Stimulated activated memory B cell treated with anti-CD40 and anti-IgM and Interleukin-4, amounts not matched to agents 10 μg/mL and 1 μg/mL and 100 μg/mL, for 72 hours (primary cell): ENCODE measurements around the gene POU2F2.

Experiments used
- ATAC-seq: fragments of 150-1000 bp; cut with Tn5 transposase; 2 replicates; pipeline ENCODE4 v1.10.0; 2021
- H3K27ac Mint-ChIP-seq: one replicate; pipeline ENCODE4 v1.8.0; 2022; ENCODE audit warnings: mild to moderate bottlenecking, mixed read lengths
- H3K27me3 Mint-ChIP-seq: one replicate; pipeline ENCODE4 v1.8.0; 2022; ENCODE audit warnings: mixed read lengths
- H3K36me3 Mint-ChIP-seq: one replicate; pipeline ENCODE4 v1.8.0; 2022; ENCODE audit warnings: mixed read lengths
- H3K4me1 Mint-ChIP-seq: one replicate; pipeline ENCODE4 v1.8.0; 2022; ENCODE audit warnings: mixed read lengths
- H3K4me3 Mint-ChIP-seq: one replicate; pipeline ENCODE4 v1.8.0; 2022; ENCODE audit warnings: mild to moderate bottlenecking, moderate library complexity, mixed read lengths
- H3K9me3 Mint-ChIP-seq: one replicate; pipeline ENCODE4 v1.8.0; 2022; ENCODE audit warnings: mixed read lengths

POU2F2 gene

DNA sequence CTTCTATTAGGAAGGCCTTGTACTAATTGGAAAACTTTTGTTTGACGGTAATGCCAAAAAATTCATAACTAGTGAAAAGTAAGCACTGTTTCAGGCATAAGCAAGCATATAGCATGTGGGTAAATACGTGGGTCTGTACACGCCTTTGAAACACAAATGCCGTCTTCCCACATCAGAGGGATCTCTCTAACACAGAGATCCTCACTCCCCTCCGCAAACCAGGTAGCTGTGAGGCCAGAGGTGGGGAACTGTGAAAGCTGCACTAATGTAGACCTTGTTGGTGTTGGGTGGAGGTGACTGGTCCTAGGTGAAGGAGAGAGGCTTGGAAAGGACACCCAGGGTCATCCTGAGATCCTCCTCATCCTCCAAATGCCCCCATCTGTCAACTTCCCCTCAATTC lies 16.0 kb upstream of the POU2F2 start:
- Mint-ChIP-seq H3K36me3 (peaks cover 23% of the 10 kb centered on the region), H3K27ac (no peak overlapping the region), H3K4me3 (no peak overlapping the region), H3K4me1 (peaks cover 27% of the 10 kb centered on the region), H3K9me3 (no peaks in the 10 kb centered on the region), H3K27me3 (no peaks in the 10 kb centered on the region)
- no peak for ATAC-seq

DNA sequence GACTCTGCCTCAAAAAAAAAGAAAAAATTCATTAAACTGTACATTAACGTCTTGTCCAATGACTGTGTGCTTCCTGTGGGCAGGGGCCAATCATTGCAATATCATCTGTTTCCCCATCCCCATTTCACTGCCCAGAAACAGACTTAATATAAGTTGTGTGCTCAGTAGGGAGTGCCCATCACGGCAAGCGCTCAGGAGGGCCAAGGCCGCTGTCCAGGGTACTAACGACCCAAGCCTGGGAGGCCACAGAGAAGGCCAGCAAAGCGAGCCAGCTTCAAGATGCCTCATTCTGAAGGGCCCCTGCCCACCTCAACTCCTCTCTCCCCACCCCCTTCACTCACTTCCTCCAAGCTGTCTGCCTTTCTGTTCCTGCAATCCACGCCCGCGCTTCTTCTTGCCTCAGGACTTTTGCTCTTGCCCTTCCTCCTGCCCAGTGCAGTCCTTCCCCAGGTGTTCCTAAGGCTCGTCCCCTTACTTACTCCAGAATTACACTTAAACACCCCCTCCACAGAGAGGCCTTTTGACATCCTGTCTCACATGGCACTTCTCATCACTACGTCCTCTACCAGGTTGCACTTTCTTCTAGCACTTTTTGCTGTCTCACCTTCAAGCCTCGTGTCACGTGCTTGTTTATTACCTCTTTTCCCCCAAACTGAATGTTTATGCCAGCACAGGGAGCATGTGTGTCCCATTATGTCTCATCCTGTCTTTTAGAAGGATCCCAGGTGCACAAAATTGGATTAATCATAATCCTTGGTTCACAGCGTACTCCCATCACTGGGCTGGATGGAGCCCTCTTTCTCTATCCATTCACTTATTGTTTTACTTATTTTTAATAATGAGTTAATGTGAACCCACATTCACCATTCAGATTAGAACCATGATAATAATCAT lies 11.3 kb upstream of the POU2F2 start:
- Mint-ChIP-seq H3K27me3 (no peaks in the 10 kb centered on the region), H3K4me1 (peaks cover 13% of the 10 kb centered on the region), H3K27ac (no peak overlapping the region), H3K36me3 (peaks cover 25% of the 10 kb centered on the region), H3K4me3 (no peak overlapping the region), H3K9me3 (no peaks in the 10 kb centered on the region)
- no peak for ATAC-seq

DNA sequence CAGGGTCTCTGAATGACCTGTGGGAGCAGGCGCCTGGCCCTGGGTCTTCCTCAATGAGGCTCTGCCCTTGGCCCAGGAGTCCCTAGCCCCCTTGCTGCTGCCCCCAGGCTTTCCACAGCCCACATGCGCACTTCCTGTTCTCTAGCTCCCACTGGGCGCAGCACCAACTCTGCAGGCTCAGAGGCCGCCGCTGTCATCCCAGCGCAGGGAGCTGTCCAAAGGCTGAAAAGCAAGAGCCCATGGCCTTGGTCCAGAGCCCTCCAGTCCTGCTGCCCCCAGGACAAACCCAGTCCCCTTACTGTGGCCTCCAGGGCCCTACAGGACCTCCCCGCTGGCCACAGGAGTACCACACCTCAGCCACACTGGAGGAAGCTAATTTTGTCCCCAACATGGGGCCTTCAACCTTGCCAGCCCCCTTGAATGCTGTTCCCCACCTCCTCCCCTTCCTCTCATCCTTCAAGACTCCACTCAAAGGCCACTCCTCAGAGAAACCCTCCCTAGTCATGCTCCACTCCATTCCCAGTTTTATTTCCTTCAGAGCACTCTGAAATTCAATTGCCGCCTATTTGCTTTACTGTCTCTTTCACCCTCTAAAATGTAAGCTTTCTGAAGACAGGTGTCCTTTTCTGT lies 8.0 kb upstream of the POU2F2 start:
- Mint-ChIP-seq H3K27me3 (no peaks in the 10 kb centered on the region), H3K9me3 (no peaks in the 10 kb centered on the region), H3K4me3 (no peak overlapping the region), H3K27ac (no peak overlapping the region), H3K36me3 (peaks cover 29% of the 10 kb centered on the region), H3K4me1 (peaks cover 27% of the 10 kb centered on the region)
- ATAC-seq: no peak

DNA sequence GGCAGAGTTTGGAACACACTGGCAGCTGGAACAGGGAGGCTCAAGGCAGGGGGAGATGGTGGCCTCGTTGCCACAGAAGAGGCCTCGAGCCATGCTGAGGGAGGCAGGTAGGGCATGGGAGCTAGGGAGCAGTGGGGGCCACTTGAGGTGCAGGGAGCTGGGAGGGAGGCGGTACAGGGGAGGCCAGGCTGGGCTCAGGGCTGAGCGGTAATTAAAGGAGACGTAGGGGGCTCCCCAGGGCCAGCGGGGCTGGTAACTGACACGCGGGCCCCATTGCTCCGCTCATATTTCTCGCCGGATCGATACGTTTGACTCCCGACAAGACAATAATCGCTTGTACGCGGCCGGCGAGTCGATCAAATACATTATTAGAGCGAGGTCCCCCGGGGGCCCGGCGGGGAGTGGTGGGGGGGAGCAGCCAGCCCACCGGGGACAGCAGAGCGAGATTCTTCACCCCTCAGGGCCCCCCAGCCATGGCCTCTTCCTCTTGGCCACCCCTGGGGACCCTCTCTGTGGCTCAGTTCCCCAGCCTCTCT lies 2.4 kb upstream of the POU2F2 start:
- Mint-ChIP-seq H3K36me3 (peaks cover 30% of the 10 kb centered on the region), H3K9me3 (no peaks in the 10 kb centered on the region), H3K4me3 (peak overlapping the region; percentile 19), H3K27ac (peak overlapping the region; percentile 92), H3K27me3 (no peaks in the 10 kb centered on the region), H3K4me1 (peaks cover 53% of the 10 kb centered on the region)
- ATAC-seq: no peak

DNA sequence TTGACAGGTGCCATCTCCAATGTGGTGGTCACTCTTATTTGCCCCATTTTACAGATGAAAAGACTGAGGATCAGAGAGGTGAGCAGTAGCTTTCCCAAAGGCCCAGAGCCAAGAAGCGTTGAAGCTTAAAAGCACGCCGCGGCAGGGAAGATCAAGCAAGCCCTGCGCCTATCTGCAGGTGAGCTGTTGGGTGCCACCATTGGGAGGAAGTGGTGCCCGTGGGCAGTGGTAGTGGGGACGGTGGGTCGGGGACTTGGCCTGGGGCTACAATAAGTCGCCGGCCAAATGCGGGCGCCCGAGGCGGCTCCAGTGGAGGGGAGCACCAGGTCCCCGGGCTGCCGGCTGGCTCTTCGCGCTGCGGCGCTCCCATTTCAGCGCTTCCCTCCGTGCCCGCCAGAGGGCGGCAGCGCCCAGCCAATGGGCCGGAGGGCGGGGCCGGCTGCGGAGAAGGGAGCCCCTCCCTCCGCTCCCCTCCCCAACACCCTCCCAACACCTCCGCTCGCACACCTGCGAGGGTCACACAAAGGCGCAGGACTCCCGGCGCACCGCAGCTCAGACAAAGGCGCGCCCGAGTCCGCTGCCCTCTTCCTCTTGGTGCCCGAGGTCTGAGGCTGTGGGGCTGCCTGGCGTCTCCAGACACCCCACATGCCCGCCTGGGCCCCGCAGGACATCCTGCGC lies 744 bp upstream of the POU2F2 start:
- H3K9me3 Mint-ChIP-seq: no peaks in the 10 kb centered on the region
- peaks cover 70% of the 10 kb centered on the region for H3K4me1 Mint-ChIP-seq
- no peaks in the 10 kb centered on the region for H3K27me3 Mint-ChIP-seq
- peaks cover 27% of the 10 kb centered on the region for H3K36me3 Mint-ChIP-seq
- ATAC-seq: peak; percentile 62
- peak overlapping the region; percentile 92 for H3K27ac Mint-ChIP-seq
- H3K4me3 Mint-ChIP-seq: peak overlapping the region; percentile 92

DNA sequence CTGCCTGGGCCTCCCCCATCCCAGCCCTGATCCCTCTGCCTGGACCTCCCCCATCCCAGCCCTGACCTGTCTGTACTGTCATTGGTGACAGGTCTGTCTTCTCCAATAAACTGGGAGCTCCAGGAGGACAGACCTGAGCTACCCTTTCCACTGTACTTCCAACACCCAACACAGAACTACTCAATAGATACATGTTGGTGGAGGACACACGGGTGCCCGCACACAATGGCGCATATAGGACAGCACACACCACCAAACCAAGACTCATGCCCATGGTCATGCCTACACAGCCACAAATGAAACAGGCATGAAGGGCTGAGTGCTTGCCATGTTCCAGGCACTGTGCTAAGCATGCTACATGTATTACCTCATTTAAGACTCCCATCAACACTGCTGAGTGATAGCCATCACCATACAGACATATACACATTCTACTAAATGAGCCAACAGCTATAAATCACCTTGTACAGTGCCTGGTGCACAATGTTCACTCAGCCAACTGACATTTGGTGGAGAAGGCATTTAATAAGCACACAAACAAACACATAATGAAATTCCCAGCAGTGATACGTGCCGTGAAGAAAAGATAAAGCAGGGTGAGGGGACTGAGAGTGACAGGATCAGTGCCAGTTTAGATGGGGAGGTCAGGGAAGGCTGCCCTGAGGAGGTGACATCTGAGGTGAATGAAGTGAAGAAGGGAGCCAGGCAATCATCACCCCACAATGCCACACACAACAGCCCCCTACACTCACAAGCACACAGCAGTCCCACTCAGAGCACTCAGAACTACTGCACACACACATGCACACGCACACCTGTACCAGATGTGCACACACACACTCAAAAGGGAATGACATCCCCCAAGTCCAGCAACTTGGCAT lies 857 bp downstream of the POU2F2 start:
- Mint-ChIP-seq H3K4me1 (peaks cover 78% of the 10 kb centered on the region), H3K27ac (peak overlapping the region; percentile 92), H3K9me3 (no peaks in the 10 kb centered on the region), H3K27me3 (no peaks in the 10 kb centered on the region), H3K4me3 (peak overlapping the region; percentile 92), H3K36me3 (peaks cover 29% of the 10 kb centered on the region)
- ATAC-seq: no peak

DNA sequence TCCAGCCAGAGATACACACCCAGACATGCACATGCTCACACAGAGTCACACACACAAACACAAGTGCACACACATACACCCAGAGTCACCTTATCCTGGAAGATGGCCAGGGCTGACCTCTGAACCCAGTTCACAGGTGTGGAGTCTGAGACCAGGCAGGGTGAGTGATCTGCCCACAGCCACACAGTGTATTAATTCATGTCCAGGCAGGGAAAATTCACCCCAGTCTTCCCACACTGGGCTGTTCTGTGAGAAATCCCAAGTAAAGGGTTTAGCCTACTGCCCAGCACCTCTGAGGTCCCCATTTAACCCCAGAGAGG lies 2.0 kb downstream of the POU2F2 start:
- no peaks in the 10 kb centered on the region for H3K9me3 Mint-ChIP-seq
- no peak for ATAC-seq
- peak overlapping the region; percentile 92 for H3K27ac Mint-ChIP-seq
- peak overlapping the region; percentile 92 for H3K4me3 Mint-ChIP-seq
- no peaks in the 10 kb centered on the region for H3K27me3 Mint-ChIP-seq
- peaks cover 79% of the 10 kb centered on the region for H3K4me1 Mint-ChIP-seq
- H3K36me3 Mint-ChIP-seq: peaks cover 36% of the 10 kb centered on the region

DNA sequence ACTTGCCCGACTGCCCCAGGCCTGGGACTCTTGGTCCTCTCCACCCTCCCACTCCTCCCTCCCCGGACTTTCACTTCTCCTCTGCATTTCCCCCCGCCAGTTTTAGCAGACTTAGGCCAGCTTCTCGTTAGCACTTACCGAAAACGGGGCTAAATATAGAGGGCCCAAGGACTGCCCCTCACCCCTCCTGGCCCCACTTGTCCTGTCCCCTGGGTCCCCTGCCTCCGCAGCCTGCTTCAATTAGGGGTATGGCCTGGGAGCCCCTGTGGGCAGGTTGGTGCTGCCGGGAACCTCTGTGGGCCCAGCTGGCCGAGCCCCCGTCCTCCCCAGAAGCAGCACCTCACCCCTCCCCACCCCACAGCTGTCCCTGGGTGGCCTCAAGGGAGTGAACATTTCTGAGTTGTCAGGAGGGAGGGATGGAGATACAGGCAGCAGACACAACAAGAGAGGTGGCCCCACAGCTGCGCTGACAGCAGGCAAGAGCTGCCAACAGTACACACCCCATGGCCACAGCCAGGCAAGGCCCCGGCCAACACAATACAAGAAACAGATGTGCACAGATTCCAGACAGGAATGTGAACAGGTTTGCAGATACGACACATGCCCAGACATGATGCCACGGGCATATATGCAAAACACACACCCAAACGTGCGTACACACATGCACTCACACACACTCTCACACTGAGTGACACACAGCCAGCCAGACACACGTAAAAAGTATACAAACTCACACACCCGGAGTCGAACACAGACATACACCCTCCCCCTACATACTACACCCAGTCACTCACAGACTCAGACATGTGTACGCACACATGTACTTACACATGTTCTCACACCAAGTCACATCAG lies 2.6 kb downstream of the POU2F2 start:
- peak overlapping the region; percentile 92 for H3K4me3 Mint-ChIP-seq
- peak overlapping the region; percentile 92 for H3K27ac Mint-ChIP-seq
- H3K27me3 Mint-ChIP-seq: no peaks in the 10 kb centered on the region
- ATAC-seq: peak; percentile 88
- H3K9me3 Mint-ChIP-seq: no peaks in the 10 kb centered on the region
- H3K4me1 Mint-ChIP-seq: peaks cover 79% of the 10 kb centered on the region
- peaks cover 39% of the 10 kb centered on the region for H3K36me3 Mint-ChIP-seq

DNA sequence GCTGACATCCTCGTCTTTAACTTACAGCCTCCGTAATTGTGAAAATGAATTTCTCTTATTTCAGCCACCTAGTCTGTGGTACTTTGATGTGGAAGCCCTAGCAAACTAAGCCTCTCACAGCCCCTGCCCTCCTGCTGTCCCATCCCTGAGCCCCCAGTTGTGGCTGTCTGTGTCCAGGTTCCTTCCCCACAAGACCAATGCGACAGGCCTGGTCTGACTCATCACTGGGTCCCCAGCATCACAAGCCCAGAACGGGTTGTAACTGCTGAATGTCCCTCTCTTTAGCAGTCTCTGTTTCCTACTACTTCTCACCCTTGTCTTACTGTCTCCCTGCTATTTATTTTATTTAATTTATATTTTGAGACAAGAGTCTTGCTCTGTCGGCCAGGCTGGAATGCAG lies 5.7 kb downstream of the POU2F2 start:
- peaks cover 95% of the 10 kb centered on the region for H3K4me1 Mint-ChIP-seq
- no peaks in the 10 kb centered on the region for H3K9me3 Mint-ChIP-seq
- ATAC-seq: no peak
- H3K36me3 Mint-ChIP-seq: peaks cover 63% of the 10 kb centered on the region
- peak overlapping the region; percentile 36 for H3K4me3 Mint-ChIP-seq
- H3K27me3 Mint-ChIP-seq: no peaks in the 10 kb centered on the region
- peak overlapping the region; percentile 92 for H3K27ac Mint-ChIP-seq

DNA sequence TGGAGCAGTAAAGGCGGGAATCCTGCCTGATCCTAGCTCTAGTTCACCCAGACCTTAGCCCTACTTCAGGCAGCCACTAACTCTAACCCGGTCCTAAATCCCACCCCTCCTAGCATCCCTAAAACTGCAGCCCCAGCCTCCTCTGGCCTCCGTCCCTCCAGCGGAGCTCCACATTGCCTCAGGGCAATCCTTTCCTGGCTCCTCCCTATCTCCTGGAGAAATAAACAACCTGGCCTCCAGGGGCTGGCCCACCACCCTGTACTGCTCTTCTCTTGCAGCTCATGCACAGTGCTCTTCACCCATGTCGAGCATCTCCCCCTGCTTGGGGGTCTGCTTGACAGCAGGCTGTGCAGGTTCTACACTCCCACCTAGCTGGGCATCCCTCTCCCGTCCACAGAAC lies 6.7 kb downstream of the POU2F2 start:
- Mint-ChIP-seq H3K27me3 (no peaks in the 10 kb centered on the region), H3K36me3 (peaks cover 66% of the 10 kb centered on the region), H3K4me1 (peaks cover 96% of the 10 kb centered on the region), H3K27ac (peak overlapping the region; percentile 92), H3K9me3 (no peaks in the 10 kb centered on the region), H3K4me3 (peak overlapping the region; percentile 24)
- no peak for ATAC-seq

DNA sequence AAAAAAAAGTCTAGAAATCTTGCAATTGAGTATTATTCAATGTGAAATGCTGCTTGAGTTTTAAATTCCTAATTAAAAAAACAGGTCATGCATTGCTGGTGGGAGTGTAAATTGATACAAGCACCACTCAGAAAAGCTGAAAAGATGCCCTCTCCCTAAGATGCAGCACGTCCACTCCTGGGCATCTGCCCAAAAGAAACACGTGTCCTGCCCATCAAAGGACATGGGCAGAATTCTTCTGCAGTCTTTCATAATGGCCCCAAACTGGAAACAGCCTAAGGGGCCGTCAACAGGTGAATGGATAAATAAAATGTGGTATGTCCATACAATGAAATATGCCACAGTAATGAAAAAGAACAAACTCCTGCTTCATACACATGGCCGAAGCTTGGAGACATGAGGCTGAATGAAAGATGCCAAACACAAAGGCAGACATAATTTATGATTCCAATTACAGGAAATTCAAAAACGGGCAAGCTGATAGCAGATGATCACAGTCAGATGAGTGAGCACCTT lies 7.8 kb downstream of the POU2F2 start:
- H3K9me3 Mint-ChIP-seq: no peaks in the 10 kb centered on the region
- peaks cover 87% of the 10 kb centered on the region for H3K4me1 Mint-ChIP-seq
- peak overlapping the region; percentile 92 for H3K27ac Mint-ChIP-seq
- no peak for ATAC-seq
- no peaks in the 10 kb centered on the region for H3K27me3 Mint-ChIP-seq
- H3K4me3 Mint-ChIP-seq: no peak overlapping the region
- H3K36me3 Mint-ChIP-seq: peaks cover 58% of the 10 kb centered on the region

DNA sequence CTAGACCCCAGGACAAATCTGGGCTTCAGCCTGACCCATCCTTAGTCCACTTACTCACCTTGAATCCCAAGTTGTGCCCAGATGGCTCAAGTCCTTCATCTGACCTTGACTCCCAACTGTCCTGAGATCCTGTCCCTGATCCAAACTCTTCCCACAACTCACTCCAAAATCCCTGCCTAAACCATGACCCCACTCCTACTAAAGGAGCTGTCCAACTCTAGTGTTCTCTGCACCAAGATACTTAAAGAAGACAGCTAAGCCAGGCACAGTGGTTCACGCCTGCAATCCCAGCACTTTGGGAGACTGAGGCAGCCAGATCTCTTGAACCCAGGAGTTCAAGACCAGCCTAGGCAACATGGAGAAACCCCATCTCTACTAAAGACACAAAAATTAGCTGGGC lies 8.5 kb downstream of the POU2F2 start:
- no peaks in the 10 kb centered on the region for H3K27me3 Mint-ChIP-seq
- no peaks in the 10 kb centered on the region for H3K9me3 Mint-ChIP-seq
- no peak for ATAC-seq
- H3K36me3 Mint-ChIP-seq: peaks cover 62% of the 10 kb centered on the region
- peak overlapping the region; percentile 82 for H3K4me3 Mint-ChIP-seq
- H3K27ac Mint-ChIP-seq: peak overlapping the region; percentile 92
- H3K4me1 Mint-ChIP-seq: peaks cover 86% of the 10 kb centered on the region

DNA sequence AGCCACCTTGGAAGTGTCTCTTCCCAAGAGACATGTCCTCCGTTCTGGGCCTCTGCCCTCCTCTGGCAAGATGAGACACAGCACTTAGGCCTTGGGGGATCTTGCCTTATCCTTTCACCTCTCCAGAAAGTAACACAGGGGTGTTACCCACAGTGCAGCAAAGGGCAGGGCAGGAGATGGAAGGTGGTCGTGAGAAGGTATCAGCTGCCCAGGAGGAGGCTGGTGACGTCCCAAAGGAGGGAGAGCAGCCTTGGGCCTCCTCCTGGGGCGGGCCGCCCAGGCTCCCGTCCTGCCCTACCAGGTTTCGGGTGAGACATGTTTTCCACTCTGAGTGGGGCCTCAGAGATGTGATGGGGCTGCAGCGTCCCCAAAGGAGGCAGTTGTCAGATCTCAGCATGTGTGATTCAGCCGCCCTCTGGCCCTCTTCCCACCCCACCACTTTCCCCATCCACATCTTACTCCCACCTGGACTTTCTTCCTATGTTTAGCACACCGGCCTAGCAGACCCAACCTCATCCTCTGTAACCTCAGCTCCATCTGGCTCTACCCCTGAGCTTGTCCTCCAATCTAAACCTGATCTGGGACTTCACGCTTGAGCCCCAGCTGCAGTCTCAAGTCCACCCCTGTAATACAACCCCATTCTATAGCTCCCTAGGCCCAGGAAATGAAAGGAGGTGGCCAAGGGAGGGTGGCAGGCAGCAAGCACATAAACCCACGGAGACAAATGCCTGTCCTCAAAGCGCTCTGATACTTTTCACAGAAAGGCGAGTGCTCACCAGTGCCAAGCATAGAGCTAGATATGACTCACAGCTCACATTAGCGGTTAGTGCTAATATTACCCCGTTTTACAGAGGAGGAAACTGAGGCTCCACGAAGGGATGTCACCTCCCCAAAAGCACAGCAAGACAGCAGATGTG lies 9.3 kb downstream of the POU2F2 start:
- H3K36me3 Mint-ChIP-seq: peaks cover 62% of the 10 kb centered on the region
- H3K4me1 Mint-ChIP-seq: peaks cover 86% of the 10 kb centered on the region
- peak; percentile 80 for ATAC-seq
- H3K4me3 Mint-ChIP-seq: peak overlapping the region; percentile 82
- no peaks in the 10 kb centered on the region for H3K9me3 Mint-ChIP-seq
- H3K27ac Mint-ChIP-seq: peak overlapping the region; percentile 92
- H3K27me3 Mint-ChIP-seq: no peaks in the 10 kb centered on the region
